Stimulated activated CD8-positive, alpha-beta memory T cell treated with anti-CD3 and anti-CD28 coated beads, Interleukin-12 subunit alpha, Interleukin-12 subunit beta, amount 100 ng/mL, for 24 hours (primary cell): Measurements from ENCODE around the gene SRGAP3.

Source experiments
- DNase-seq: peaks from one replicate; pipeline ENCODE4 v3.0.0-alpha.2; 2020; ENCODE audit errors: extremely low read depth

SRGAP3 gene

DNA sequence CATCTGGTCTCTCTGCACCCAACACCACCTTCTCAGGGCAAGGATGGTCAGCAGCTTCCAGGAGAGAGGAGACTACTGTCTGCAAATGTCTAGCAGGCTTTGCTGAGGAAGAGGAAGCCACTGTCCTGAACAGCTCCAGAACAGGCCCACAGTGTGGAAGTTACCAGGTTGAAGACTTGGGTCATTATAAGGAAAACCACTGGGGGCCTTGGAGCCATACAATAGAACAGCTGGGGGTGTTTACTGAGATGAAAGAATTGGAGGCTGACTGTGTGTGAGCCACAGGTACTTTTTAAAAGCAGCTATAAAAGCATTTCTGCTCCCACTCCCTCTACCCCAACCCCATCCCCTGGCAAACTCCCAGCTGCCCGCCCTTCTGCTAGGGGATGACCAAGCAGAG is 24.2 kb downstream of the SRGAP3 start:
- DNase-seq, result no peak

DNA sequence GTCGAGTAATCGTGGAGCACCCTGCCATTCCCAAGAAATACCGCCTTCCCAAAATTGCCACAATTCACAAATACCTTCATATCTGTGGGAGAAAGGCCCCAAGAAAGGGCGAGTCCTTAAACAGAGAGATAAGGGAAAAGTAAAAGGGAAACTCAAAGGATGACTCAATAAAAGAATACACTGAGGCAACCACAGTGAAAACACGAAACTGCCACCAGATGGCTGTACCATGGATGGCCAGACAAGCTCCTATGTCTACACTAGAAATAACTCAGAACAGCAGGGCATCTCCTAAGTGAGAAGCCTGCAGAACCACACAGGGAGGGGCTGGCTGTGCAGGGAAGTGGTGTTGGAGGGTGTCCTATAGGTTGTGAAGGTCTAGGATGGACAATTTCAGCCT is 25.0 kb downstream of the SRGAP3 start:
- DNase-seq, result no peak

DNA sequence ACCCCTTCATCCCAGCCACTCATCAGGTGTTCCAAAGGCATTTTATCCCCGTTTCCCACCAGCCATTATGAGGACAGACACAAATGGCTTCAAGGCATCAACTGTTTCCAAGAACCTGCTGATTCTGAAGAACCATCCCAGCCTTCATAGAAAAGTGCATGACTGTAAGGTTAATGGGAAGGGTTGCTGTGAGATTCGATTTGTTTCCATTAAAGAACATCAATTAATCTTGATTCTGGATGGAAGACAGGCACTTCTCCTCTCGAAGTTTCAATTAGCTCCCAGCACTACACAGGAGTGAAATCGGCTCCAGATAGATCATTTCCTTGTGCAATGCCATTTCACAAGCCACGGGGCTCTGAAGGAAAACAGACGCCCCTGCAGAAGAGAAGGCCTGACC is 25.8 kb downstream of the SRGAP3 start:
- DNase-seq, result no peak

GRCh38 chr3:9222956-9223639 is 26.3 kb downstream of the SRGAP3 start:
- no peak for DNase-seq

- DNase-seq, result no peak
Measured at GRCh38 chr3:9222049-9222448, 27.4 kb downstream of the SRGAP3 start.

GRCh38 chr3:9218514-9218846 is 31.0 kb downstream of the SRGAP3 start:
- no peak for DNase-seq

DNA sequence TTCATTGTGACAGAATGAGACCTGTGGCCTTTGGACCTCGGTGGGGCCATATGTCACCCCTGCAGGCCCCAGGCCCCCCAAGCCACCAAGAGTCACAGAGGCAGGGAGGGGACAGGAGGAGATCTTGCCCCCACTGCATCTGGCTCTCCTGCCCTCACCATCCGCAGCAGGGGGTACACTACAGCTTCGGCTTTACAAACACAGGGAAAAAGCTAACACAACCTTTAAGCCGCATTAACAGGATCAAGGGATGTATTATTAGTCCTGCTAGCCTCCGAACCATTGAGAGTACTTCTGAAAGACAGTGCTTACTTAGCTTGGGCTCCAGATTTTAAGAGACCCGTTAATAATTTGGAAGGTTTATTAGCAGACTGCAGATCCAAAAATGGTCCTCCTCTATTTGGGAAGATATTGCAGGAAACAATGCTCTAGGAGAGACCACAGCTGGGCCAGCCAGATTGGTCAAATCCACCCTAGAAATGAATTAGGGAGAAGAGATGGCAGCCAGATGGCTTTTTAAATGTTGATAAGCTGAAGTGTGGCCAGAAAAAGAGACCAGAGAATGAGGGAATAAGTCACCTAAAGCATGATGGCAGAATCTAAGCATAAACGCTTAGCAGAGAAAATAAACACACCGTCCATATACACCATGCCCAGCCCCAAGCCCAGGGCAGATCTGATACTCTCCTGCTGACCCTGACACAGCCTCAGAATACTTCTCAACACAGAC is 31.5 kb downstream of the SRGAP3 start:
- DNase-seq, result no peak

DNA sequence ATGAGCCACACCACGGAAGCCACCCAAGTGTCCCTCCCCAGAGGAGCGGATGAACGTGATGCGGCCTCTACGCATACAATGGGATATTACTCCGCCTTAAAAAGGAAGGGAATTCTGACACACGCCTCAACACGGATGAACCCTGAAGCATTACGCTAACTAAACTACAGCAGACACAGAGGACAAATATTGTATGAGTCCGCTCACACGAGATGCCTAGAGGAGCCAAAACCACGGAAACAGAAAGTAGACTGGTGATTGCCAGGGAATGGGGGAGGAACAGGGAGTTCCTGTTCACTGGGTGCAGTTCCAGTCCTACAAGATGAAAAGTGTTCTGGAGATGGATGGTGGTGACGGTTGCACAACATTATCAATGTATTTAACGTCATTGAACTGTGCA is 32.7 kb downstream of the SRGAP3 start:
- DNase-seq, result no peak

GRCh38 chr3:9214599-9214998 is 34.8 kb downstream of the SRGAP3 start:
- DNase-seq, result no peak

- no peak for DNase-seq
Measured at GRCh38 chr3:9214185-9214584, 35.3 kb downstream of the SRGAP3 start.

DNA sequence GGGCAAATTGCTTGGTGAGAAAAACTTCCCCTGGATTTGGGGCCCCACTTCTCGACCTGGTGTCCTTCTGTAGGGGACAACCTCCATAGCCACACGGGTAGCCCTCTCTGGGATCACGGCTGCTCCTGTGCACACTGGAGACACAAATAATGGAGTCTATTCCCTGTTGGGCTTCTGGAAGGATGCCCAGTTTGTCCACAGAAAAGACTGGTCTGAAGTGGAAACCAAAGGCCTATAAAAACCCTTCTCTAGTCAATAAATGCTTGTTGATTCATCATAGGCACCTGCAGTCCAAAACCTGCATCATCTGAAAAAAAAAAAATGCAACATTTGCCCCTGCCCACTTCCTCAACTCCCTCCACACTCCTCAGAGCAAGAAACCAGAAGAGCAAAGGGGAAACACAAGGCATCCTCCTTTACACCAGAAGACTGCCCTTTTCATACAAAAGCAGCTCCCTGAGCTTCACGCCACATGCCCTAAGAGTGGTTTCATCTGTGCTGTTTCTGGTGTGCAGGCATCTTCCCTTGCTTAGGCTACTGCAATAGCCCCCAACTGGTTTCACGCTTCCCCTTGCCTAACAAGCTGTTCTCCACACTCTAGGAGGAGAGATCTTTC is 36.3 kb downstream of the SRGAP3 start:
- DNase-seq, result no peak

GRCh38 chr3:9211155-9211950 is 38.1 kb downstream of the SRGAP3 start:
- no peak for DNase-seq

GRCh38 chr3:9209777-9210176 is 39.7 kb downstream of the SRGAP3 start:
- no peak for DNase-seq

GRCh38 chr3:9208605-9209152 is 40.8 kb downstream of the SRGAP3 start:
- no peak for DNase-seq

DNA sequence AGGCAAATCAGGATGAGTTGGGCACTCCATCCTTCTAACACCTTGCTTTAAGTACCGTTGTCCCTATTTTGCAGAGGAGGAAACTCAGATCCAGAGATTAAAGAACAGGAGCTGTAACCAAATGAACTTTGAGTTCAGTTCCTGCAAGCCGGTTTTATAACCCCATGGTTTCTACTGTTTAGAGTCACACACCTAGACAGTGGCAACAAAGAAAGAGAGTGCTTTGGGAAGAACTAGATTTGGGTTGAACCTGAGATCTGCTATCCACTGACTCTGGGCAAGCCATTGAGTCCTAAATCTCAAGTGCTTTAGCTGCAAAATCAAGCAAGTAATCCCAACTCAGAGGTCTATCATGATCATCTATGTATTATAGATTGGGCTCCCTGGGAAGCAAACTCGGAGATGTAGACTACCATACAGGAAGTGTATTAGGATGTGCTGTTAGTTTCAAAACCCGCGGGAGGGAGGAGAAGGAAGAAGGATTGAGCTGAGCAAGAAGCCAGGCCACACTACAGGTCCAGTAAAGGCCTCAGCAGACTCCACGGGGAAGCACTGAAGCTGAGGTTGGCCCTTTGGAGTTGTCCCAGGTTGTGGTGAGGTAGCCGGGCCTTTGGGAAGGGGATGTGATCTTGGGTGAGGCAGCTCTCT is 42.2 kb downstream of the SRGAP3 start:
- DNase-seq, result no peak

GRCh38 chr3:9206287-9206686 is 43.2 kb downstream of the SRGAP3 start:
- DNase-seq, result no peak

GRCh38 chr3:9205345-9206143 is 43.9 kb downstream of the SRGAP3 start:
- no peak for DNase-seq

DNA sequence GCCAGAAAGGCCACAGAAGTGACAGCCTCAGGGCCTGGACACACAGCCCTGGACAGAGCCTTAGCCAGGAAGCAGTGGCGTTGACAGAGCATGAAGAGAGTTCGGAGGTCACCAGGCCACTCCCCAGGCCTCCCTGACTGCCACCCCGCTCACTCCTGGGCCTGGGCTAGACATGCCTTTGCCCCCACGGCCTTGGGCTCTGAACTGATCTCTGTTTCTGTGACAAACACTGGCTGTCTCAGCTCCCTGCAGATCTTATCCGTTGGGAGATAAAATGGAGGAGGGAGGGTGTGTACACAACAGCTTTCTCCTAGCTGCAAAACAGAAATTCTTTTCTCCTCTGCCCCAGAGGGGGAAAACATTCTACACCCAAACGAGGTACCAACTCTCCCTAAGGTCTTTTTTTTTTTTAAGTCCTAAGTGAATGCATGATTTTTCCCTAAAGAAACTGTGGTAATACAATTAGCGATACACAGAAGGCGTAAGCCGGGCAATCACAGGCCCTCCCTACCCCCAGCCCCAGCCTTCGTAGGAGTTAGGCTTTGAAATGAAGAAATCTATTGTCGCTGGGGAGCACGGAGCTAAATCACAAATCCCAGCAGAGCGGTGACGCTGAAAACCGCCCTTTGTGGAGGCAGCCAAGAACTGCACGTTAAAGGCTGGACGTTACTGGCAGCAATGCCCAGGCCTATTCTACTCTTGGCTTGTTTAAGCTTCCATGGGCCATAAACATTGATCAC is 45.0 kb downstream of the SRGAP3 start:
- no peak for DNase-seq

- DNase-seq, result no peak
Measured at GRCh38 chr3:9203317-9203716, 46.1 kb downstream of the SRGAP3 start.

- no peak for DNase-seq
Measured at GRCh38 chr3:9202546-9202945, 46.9 kb downstream of the SRGAP3 start.
